C4-2B (cell line): ENCODE data around the gene RELL2.

Experiments used
- ZFX ChIP-seq: fragments of 450-650 bp; IDR thresholded peaks from 2 replicates; pipeline ENCODE4 v1.6.1; 2017
- TF ChIP-seq, protein P1 (sequence below): fragments of 450-650 bp; conservative IDR thresholded peaks from 2 replicates; pipeline ENCODE4 v1.5.1; 2017; ENCODE audit warnings: mild to moderate bottlenecking

DNA sequence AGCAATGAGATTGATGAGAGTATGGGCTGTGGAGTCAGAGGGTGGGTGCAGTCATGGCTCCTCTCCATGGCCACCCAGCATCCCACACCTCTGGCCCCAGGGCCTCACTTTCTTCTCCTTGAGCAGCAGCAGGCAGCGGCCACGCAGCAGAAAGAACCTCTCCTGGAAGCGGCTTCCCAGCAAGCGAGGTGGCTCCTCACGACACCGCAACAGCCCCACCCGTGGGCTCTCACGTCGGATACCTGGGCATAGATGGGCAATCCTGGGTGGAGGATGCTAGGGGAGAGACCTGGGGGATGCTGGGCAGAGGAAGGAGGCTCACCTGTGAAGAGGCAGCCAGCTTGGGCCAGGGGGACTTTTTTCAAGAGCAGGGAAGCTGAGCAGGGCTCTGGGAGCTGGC lies 19.6 kb downstream of the RELL2 start:
- TF ChIP-seq, protein P1, sequence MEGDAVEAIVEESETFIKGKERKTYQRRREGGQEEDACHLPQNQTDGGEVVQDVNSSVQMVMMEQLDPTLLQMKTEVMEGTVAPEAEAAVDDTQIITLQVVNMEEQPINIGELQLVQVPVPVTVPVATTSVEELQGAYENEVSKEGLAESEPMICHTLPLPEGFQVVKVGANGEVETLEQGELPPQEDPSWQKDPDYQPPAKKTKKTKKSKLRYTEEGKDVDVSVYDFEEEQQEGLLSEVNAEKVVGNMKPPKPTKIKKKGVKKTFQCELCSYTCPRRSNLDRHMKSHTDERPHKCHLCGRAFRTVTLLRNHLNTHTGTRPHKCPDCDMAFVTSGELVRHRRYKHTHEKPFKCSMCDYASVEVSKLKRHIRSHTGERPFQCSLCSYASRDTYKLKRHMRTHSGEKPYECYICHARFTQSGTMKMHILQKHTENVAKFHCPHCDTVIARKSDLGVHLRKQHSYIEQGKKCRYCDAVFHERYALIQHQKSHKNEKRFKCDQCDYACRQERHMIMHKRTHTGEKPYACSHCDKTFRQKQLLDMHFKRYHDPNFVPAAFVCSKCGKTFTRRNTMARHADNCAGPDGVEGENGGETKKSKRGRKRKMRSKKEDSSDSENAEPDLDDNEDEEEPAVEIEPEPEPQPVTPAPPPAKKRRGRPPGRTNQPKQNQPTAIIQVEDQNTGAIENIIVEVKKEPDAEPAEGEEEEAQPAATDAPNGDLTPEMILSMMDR: no peak
- TF ChIP-seq ZFX: no peak
